SU-DHL-6 (cell line): ENCODE results near the gene GP1BB.

ENCODE experiments used
- H2AFZ ChIP-seq: fragments of 200-600 bp; sonication (generic); 2 replicates; pipeline ENCODE4 v1.6.1; 2014; ENCODE audit warnings: low read depth, mild to moderate bottlenecking, moderate library complexity, mixed read lengths, antibody characterized with exemption, low read length; ENCODE audit not compliant: severe bottlenecking
- H3F3A ChIP-seq: fragments of 200-600 bp; shearing (Covaris generic); 2 replicates; pipeline ENCODE4 v1.6.0; 2016; ENCODE audit warnings: antibody characterized with exemption, mild to moderate bottlenecking; ENCODE audit not compliant: insufficient read depth
- H3K27ac ChIP-seq: fragments of 200-600 bp; sonication (generic); 2 replicates; pipeline ENCODE4 v1.5.1; 2016; ENCODE audit warnings: low read depth, mild to moderate bottlenecking, low read length, moderate library complexity, mixed read lengths
- H3K27me3 ChIP-seq: fragments of 200-600 bp; sonication (generic), shearing (Covaris generic); 2 replicates; pipeline ENCODE4 v1.6.0; 2014; ENCODE audit warnings: mild to moderate bottlenecking, low read length
- H3K36me3 ChIP-seq: fragments of 200-600 bp; sonication (generic); 2 replicates; pipeline ENCODE4 v1.6.1; 2014; ENCODE audit warnings: mild to moderate bottlenecking, low read length, mixed read lengths
- H3K4me2 ChIP-seq: fragments of 300-600, 200-600 bp; shearing (Covaris generic), sonication (generic); 2 replicates; pipeline ENCODE4 v1.6.0; 2014; ENCODE audit warnings: low read length, low read depth, mild to moderate bottlenecking; ENCODE audit not compliant: poor library complexity, severe bottlenecking
- H3K4me3 ChIP-seq: fragments of 200-600 bp; sonication (generic); 2 replicates; pipeline ENCODE4 v1.5.1; 2014; ENCODE audit warnings: antibody characterized with exemption, low read length, mild to moderate bottlenecking, mixed read lengths; ENCODE audit not compliant: insufficient read depth, poor library complexity, severe bottlenecking
- H3K79me2 ChIP-seq: fragments of 200-600 bp; sonication (generic); 2 replicates; pipeline ENCODE4 v1.6.1; 2014; ENCODE audit warnings: mild to moderate bottlenecking, low read length, moderate library complexity; ENCODE audit not compliant: insufficient read depth
- H3K9ac ChIP-seq: fragments of 200-600 bp; sonication (generic); 2 replicates; pipeline ENCODE4 v1.7.0; 2014; ENCODE audit warnings: mild to moderate bottlenecking, low read length
- H3K9me2 ChIP-seq: fragments of 200-600 bp; sonication (generic); replicated peaks from 2 replicates; pipeline ENCODE4 v1.6.1; 2014; ENCODE audit warnings: low read length; ENCODE audit not compliant: insufficient read depth
- H3K9me3 ChIP-seq: fragments of 200-600 bp; sonication (generic); 2 replicates; pipeline ENCODE4 v1.6.1; 2014; ENCODE audit warnings: low read length, mixed read lengths; ENCODE audit not compliant: insufficient read depth
- H4K20me1 ChIP-seq: fragments of 200-600 bp; sonication (generic); 2 replicates; pipeline ENCODE4 v1.6.1; 2014; ENCODE audit warnings: low read depth, mild to moderate bottlenecking, antibody characterized with exemption, low read length, moderate library complexity, mixed read lengths
- EZH2phosphoT487 ChIP-seq: fragments of 200-600 bp; sonication (generic), shearing (Covaris generic); conservative IDR thresholded peaks from 2 replicates; pipeline ENCODE4 v1.6.1; 2018; ENCODE audit warnings: mild to moderate bottlenecking, antibody characterized with exemption, low read length, moderate library complexity, mixed read lengths
- TF ChIP-seq, protein P1 (sequence below): fragments of 200-600 bp; sonication (generic); IDR thresholded peaks from one replicate; pipeline ENCODE4 v1.5.1; 2017; ENCODE audit warnings: antibody characterized with exemption, mild to moderate bottlenecking, low read length, moderate library complexity; ENCODE audit not compliant: insufficient read depth, poor library complexity, severe bottlenecking

GP1BB gene

DNA sequence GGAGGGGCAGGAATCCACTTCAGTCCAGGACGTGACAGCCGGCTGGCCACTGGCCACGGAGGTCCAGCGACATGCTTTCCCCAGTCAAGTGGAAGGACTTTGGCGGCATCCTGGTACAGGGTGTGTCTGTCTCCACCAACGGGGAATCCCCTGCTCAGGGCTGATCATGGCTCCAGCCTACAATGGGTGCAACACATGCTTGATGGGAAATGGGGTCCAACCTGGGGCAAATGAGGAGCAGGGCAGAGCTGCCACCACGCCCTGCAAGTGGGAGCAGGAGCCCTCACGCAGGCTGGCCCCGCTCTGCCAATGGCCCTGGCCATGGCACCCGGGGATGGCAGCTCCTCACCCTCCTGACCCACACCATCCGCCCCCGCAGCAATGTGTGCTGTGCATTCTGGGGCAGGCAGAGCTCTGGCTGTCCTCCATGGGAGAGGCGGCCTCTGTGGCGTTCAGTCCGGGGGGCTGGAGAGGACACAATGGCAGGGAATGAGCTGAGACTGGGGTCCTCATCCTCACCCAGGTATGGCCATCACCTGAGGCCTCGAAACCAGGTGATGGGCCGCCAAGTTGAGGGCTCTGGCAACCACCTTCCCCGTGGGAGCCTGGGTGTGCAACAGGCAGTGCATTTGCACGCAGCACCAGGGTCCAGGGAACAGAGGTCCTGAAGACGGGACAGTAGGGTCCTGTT, 14.9 kb upstream of the GP1BB start:
- no peaks in the 10 kb centered on the region for H3K9me2 ChIP-seq
- H2AFZ ChIP-seq = no peak overlapping the region
- H4K20me1 ChIP-seq = no peaks in the 10 kb centered on the region
- H3F3A ChIP-seq = no peaks in the 10 kb centered on the region
- H3K27me3 ChIP-seq = no peaks in the 10 kb centered on the region
- H3K79me2 ChIP-seq = no peaks in the 10 kb centered on the region
- TF ChIP-seq, protein P1, sequence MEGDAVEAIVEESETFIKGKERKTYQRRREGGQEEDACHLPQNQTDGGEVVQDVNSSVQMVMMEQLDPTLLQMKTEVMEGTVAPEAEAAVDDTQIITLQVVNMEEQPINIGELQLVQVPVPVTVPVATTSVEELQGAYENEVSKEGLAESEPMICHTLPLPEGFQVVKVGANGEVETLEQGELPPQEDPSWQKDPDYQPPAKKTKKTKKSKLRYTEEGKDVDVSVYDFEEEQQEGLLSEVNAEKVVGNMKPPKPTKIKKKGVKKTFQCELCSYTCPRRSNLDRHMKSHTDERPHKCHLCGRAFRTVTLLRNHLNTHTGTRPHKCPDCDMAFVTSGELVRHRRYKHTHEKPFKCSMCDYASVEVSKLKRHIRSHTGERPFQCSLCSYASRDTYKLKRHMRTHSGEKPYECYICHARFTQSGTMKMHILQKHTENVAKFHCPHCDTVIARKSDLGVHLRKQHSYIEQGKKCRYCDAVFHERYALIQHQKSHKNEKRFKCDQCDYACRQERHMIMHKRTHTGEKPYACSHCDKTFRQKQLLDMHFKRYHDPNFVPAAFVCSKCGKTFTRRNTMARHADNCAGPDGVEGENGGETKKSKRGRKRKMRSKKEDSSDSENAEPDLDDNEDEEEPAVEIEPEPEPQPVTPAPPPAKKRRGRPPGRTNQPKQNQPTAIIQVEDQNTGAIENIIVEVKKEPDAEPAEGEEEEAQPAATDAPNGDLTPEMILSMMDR = no peak
- TF ChIP-seq EZH2phosphoT487 = no peak
- H3K27ac ChIP-seq = no peak overlapping the region
- H3K9me3 ChIP-seq = no peaks in the 10 kb centered on the region
- no peaks in the 10 kb centered on the region for H3K36me3 ChIP-seq
- H3K4me2 ChIP-seq = no peak overlapping the region
- no peak overlapping the region for H3K4me3 ChIP-seq
- H3K9ac ChIP-seq = no peak overlapping the region

DNA sequence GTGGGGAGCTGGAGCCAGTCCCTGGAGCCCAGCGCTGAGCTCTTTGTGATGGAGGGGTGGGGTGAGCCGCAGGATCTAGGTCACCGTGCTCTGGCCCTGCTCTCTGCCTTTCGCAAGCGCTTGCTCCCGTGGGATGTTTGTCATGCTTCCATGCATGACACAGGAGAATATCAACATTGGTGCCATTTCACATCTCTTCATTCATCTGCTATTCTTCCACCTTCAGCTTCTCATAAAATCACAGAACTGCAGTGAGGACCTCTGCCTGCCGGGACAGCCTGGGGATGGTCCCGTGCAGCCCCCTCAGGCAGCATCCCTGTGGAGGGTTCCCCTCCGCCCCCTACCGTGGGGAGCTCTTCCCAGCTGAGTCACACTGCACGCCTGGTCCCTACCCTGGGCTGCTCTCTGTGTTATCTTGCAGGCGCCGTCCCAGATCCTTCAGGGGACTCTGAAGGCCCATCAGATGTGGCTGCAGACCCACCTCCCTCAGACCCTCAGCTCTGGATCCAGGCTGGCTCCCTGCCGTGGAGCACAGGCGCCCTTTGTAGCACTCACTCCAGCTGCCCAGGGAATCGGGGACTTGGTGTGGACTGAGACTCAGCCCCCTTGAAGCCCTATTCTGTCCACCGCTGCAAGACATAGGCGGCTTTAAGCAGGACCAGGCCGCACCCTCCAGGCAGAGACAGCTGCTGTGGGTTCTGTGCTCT, 14.1 kb upstream of the GP1BB start:
- no peak overlapping the region for H3K27ac ChIP-seq
- no peaks in the 10 kb centered on the region for H3K9me3 ChIP-seq
- H3K36me3 ChIP-seq = no peaks in the 10 kb centered on the region
- no peak overlapping the region for H3K9ac ChIP-seq
- no peaks in the 10 kb centered on the region for H3K79me2 ChIP-seq
- no peak overlapping the region for H2AFZ ChIP-seq
- no peaks in the 10 kb centered on the region for H4K20me1 ChIP-seq
- H3F3A ChIP-seq = no peaks in the 10 kb centered on the region
- no peak for TF ChIP-seq EZH2phosphoT487
- TF ChIP-seq, protein P1 = no peak
- H3K9me2 ChIP-seq = no peaks in the 10 kb centered on the region
- no peak overlapping the region for H3K4me2 ChIP-seq
- H3K4me3 ChIP-seq = no peak overlapping the region
- no peaks in the 10 kb centered on the region for H3K27me3 ChIP-seq

DNA sequence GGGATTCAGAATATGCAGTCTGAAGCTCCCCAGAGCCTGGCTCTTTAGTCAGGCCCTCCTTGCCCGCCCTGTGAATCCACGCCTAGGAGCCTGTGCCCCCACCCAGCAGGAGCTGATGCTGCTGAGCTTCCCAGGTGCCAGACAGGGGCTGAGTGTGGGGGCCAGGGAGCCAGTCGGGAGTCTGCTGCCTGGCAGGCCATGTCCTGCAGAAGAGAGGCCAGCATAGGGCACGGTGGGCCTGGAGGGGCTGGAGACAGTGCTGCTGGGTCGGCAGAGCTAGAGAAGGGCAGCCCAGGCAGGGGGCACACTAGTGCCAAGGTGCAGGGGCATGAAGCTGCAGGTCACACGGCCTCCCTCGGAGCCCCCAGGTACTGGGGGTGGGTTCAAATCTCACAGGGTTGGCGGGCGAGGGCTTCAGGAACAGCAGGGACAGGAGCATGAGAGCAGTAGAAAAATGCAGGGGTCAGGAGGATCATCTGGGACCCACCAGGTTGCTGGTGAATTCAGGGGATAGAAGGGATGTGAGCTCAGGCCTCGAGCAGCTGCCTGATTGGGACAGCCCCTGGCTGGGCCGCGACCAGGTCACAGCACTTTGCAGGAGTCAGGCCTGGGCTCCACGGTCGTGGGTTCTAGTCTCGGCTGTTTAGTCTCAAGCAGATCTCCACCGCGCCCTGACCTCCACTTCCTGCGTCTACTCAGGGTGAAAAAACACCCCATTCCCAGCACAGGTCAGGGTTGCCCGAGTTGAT, 13.1 kb upstream of the GP1BB start:
- Histone ChIP-seq H3K9ac (no peak overlapping the region), H3K27me3 (no peaks in the 10 kb centered on the region), H3K4me3 (no peak overlapping the region), H2AFZ (no peak overlapping the region), H3F3A (no peaks in the 10 kb centered on the region), H3K9me3 (no peaks in the 10 kb centered on the region), H3K4me2 (no peak overlapping the region), H3K79me2 (no peaks in the 10 kb centered on the region), H4K20me1 (no peaks in the 10 kb centered on the region), H3K27ac (no peak overlapping the region), H3K9me2 (no peaks in the 10 kb centered on the region), H3K36me3 (no peaks in the 10 kb centered on the region)
- TF ChIP-seq, protein P1 = no peak
- no peak for TF ChIP-seq EZH2phosphoT487
